GM19043 (cell line): ENCODE data around the gene SETD7.

ENCODE experiments used
- ATAC-seq: cut with Tn5 transposase; IDR thresholded peaks from one replicate; pipeline ENCODE4 v1.9.1; 2021; ENCODE audit warnings: low read depth; ENCODE audit not compliant: unreplicated experiment

The SETD7 gene

GRCh38 chr4:139553751-139554641 lies 2.0 kb downstream of the SETD7 start:
- ATAC-seq = no peak

- no peak for ATAC-seq
These were observed 3.3 kb downstream of the SETD7 start for GRCh38 chr4:139552517-139553307.

GRCh38 chr4:139550724-139551429 lies 5.1 kb downstream of the SETD7 start:
- no peak for ATAC-seq

GRCh38 chr4:139547979-139548378 lies 8.0 kb downstream of the SETD7 start:
- no peak for ATAC-seq

- ATAC-seq = no peak
These were observed 15.4 kb downstream of the SETD7 start for GRCh38 chr4:139540632-139541031.

- ATAC-seq = no peak
These were observed 15.9 kb downstream of the SETD7 start for GRCh38 chr4:139540161-139540560.

DNA sequence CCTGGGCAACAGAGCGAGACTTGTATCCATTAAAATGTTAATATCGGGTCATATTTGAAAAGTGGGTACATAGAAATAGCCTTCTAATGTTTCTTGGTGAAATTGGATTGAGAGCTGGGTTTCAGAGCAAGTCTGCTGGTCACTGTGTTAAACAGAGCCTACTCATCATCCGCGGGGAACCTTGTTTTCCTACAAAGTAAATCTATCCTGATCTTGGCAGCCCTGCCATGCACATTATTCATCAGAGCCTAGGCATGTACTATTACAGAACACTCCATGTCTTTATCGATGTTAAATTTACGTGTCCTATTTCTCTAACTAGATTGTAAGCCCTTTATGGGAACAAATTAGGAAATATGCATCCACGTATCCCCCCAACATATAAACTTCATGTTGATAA lies 18.7 kb downstream of the SETD7 start:
- ATAC-seq = no peak

DNA sequence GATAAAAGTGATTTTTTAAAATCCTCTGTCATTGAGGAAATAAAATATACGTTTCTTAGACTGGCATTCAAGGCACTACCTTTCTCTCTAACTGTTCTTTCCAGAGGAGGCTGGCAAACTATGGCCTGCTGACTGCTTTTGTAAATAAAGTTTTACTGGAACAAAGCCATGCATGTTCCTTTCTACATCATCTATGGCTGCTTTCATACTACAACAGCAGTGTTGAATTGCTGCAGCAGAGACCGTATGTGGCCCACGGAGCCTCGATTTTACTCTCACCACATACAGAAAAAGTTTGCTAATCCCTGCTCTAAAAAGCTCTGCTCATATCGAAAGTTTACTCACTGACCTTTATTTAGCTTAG lies 20.2 kb downstream of the SETD7 start:
- no peak for ATAC-seq

GRCh38 chr4:139535228-139535870 lies 20.7 kb downstream of the SETD7 start:
- ATAC-seq = no peak

DNA sequence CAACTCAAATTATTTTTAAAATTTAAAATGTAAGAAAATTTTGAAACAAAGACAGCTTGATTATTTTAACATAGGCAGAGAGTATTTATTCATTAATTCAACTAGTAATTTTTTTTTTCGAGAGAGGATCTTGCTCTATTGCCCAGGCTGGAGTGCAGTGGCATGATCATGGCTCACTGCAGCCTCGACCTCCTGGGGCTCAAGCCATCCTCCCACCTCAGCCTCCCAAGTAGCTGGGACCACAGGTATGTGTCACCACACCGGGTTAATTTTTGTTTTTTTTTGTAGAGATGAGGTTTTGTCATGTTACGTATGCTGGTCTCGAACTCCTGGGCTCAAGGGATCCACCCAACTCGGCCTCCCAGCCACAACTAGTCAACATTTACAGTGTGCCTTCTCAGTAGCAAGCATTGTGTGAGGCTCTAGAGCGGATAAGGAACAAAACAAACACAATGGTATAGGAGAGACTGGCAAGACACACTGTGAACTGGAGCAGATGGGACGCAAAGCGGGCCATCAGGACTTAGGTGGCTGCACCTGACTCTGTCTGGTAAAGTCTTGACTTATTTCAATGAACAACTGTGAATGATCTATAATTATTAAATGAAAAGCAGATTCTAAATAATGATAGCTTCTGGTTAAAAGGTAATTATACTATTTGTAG lies 21.6 kb downstream of the SETD7 start:
- ATAC-seq = no peak

DNA sequence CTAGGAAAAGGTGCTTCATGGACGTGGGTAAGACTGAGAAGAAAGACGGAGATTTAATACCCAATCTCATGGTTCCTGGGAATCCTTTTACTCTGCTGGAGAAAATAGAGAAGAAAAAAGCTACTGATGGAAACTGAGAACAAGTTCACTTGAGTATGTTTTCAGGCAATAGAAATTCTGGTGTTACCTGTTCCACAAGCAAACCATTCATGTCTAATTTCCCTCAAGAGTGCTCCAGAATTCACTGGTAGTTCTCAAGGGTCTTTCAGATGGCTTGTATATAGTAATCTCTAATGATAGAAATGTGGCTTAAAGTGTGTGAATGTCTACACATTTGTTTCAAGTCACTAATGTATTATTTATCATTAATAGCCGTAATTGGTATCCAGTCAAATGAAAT lies 22.5 kb downstream of the SETD7 start:
- ATAC-seq = no peak

GRCh38 chr4:139532947-139533346 lies 23.1 kb downstream of the SETD7 start:
- ATAC-seq = no peak

- ATAC-seq = no peak
These were observed 25.1 kb downstream of the SETD7 start for GRCh38 chr4:139530833-139531427.

- ATAC-seq = peak; percentile 71
These were observed 27.5 kb downstream of the SETD7 start for GRCh38 chr4:139528377-139529005.

DNA sequence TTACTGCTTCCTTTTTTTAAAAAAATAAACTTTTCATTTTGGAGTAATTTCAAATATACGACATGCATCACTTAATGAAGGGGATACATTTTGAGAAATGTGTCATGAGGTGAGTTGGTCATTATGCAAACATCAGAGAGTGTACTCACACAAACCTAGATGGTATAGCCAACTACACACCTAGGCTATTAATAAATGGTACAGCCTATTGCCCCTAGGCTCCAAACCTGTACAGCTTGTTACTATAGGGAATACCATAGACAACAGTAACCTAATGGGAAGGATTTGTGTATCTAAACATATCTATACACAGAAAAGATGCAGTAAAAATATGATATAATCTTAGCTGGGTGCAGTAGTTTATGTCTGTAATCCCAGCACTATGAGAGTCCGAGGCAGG lies 29.1 kb downstream of the SETD7 start:
- ATAC-seq = no peak

DNA sequence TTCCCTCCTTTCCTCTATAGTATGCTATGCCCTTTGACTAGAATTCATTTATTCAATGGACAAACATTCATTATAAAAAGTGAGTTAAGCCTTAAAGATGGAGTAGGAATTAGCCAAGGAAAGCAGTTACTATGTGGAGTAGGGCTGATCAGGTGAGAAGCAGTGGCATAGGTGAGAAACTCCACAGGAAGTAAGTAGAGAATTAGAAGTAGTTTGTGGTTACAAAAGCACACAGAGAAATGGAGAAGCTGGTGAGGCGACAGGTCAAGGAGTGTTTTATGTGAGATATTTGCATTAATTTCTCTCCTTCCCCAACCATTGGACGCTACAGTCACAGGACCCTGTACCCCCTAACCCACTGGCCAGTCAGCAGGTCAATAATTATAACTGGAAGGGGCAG lies 30.6 kb downstream of the SETD7 start:
- no peak for ATAC-seq

- ATAC-seq = no peak
These were observed 31.9 kb downstream of the SETD7 start for GRCh38 chr4:139524062-139524631.

DNA sequence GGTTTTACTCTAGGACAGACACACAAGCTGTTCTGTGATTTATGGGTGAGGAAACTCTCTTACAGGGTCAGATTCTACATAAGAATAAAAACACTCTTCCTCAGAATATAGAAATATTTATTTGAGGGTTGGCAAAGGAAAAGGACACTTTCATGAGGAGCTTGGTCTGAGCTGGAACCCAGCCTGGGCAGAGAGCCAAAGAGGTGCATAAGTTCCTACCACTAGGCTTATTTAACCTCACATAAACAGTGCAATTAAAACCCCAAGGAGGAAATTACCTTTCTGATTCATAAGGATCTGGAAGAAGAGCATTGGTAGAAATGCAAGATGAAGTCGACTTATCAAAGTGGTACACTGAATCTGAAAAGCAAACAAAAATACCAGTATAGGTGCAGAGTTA lies 32.9 kb downstream of the SETD7 start:
- no peak for ATAC-seq

DNA sequence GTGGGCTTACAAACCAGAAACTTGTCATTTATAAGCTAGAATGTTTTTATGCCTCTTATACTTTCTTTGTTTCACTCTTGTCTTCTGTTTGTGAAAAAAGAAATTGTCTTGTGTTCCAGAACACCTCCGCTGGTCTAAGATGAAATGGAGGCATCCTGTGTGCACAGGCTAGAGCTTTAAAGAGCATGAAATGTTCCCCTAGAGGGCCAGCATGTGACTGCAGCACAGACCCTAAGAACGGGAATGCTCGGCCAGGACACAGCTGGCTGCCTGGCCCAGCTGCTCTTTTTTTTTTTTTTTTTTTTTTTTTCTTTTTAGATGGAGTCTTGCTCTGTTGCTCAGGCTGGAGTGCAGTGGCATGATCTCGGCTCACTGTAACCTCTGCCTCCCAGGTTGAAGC lies 33.6 kb downstream of the SETD7 start:
- ATAC-seq = no peak
